Measurements from ENCODE around the gene TBL2. TPM values are rescaled to one million over a fixed set of nuclear protein-coding genes. Genes with fewer than 3 reads are reported as not detected.

The TBL2 gene
- total RNA-seq, 1 donor from 2014 or later = 9.6 TPM

GRCh38 chr7:73606801-73607691 is 28.7 kb upstream of the TBL2 start:
- Histone ChIP-seq H3K9me3 (replicated peaks) (no peaks in the 10 kb centered on the region), H3K27me3 (ENCODE audit: low read depth) (peaks cover 63% of the 10 kb centered on the region), H3K27ac (replicated peaks) (no peak overlapping the region), H3K4me1 (peaks cover 4% of the 10 kb centered on the region), H3K36me3 (no peaks in the 10 kb centered on the region), H3K4me3 (no peak overlapping the region)
- DNase-seq = peak; percentile 33
- TF ChIP-seq, protein P1, sequence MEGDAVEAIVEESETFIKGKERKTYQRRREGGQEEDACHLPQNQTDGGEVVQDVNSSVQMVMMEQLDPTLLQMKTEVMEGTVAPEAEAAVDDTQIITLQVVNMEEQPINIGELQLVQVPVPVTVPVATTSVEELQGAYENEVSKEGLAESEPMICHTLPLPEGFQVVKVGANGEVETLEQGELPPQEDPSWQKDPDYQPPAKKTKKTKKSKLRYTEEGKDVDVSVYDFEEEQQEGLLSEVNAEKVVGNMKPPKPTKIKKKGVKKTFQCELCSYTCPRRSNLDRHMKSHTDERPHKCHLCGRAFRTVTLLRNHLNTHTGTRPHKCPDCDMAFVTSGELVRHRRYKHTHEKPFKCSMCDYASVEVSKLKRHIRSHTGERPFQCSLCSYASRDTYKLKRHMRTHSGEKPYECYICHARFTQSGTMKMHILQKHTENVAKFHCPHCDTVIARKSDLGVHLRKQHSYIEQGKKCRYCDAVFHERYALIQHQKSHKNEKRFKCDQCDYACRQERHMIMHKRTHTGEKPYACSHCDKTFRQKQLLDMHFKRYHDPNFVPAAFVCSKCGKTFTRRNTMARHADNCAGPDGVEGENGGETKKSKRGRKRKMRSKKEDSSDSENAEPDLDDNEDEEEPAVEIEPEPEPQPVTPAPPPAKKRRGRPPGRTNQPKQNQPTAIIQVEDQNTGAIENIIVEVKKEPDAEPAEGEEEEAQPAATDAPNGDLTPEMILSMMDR (IDR thresholded peaks at IDR 0.05; ENCODE audit: borderline replicate concordance) = peak; percentile 92
- intact Hi-C loops (cut with micrococcal nuclease) = loop anchor here (5.0 kb wide), 1 partner anchor 120 kb away; no protein-coding TSS in a partner anchor

DNA sequence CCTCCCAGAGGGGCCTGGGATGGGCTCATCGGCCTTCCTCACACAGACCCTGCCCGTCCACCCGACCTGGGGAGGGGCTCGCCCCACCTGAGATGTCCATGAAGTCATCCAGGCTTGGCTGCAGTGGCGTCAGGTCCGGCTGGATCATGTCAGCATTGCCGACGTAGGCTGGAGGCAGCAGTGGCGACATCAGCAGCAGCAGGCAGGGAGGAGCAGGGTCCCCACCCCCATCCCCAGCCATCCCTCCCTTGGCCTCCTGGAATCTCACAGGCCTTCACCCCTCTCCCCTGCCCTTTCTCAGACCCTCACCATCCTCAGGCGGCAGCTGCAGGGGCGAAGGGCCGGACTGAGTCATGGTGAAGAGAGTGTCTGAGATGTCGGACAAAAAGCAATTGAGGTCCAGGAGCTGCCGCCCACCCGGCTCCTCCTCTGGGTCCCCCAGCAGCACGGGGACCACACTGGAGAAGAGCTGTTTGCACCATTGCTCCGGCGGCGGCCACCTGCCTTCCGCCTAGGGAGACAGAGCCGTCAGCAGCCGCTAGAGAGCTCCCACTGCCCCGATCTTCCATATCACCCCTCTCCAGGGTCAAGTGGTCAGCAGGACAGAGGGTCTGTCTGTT is 27.3 kb upstream of the TBL2 start:
- TF ChIP-seq, protein P1 (IDR thresholded peaks at IDR 0.05; ENCODE audit: borderline replicate concordance) = no peak
- no peak for DNase-seq
- intact Hi-C loops (cut with micrococcal nuclease) = loop anchor here (5.0 kb wide), 1 partner anchor 122 kb away; no protein-coding TSS in a partner anchor

GRCh38 chr7:73602721-73603651 is 24.6 kb upstream of the TBL2 start:
- Histone ChIP-seq H3K27me3 (ENCODE audit: low read depth) (peaks cover 71% of the 10 kb centered on the region), H3K27ac (replicated peaks) (no peak overlapping the region), H3K36me3 (no peaks in the 10 kb centered on the region), H3K4me3 (no peak overlapping the region), H3K9me3 (replicated peaks) (no peaks in the 10 kb centered on the region), H3K4me1 (peaks cover 4% of the 10 kb centered on the region)
- DNase-seq = no peak
- intact Hi-C loops (cut with micrococcal nuclease) = no loop called here
- TF ChIP-seq, protein P1 (IDR thresholded peaks at IDR 0.05; ENCODE audit: borderline replicate concordance) = no peak

More for the DNA sequence above, 27.3 kb upstream of the TBL2 start:
- Histone ChIP-seq H3K36me3 (no peaks in the 10 kb centered on the region), H3K9me3 (replicated peaks) (no peaks in the 10 kb centered on the region), H3K4me1 (peaks cover 4% of the 10 kb centered on the region), H3K27ac (replicated peaks) (no peak overlapping the region), H3K27me3 (ENCODE audit: low read depth) (peaks cover 64% of the 10 kb centered on the region), H3K4me3 (no peak overlapping the region)

GRCh38 chr7:73599916-73600315 is 21.5 kb upstream of the TBL2 start:
- Histone ChIP-seq H3K36me3 (no peaks in the 10 kb centered on the region), H3K4me3 (no peak overlapping the region), H3K9me3 (replicated peaks) (no peaks in the 10 kb centered on the region), H3K27ac (replicated peaks) (no peak overlapping the region), H3K27me3 (ENCODE audit: low read depth) (peaks cover 72% of the 10 kb centered on the region), H3K4me1 (no peaks in the 10 kb centered on the region)
- intact Hi-C loops (cut with micrococcal nuclease) = no loop called here
- TF ChIP-seq, protein P1 (IDR thresholded peaks at IDR 0.05; ENCODE audit: borderline replicate concordance) = no peak
- DNase-seq = no peak

Measured in left ventricle myocardium inferior (tissue), 1 donor.